Left hindlimb (tissue), 1 donor: ENCODE data around the gene RASIP1.
"Not testable (repeated sequence)": the region's sequence is repeated elsewhere in the genome, so short reads cannot be mapped to it uniquely, and the experiment has no call there.

Experiments used
- DNase-seq: peaks from one replicate; pipeline ENCODE4 v3.0.0-alpha.2; 2018

RASIP1 gene

GRCh38 chr19:48698046-48698445, 42.4 kb downstream of the RASIP1 start:
- DNase-seq: no peak

GRCh38 chr19:48696353-48697010, 43.9 kb downstream of the RASIP1 start:
- no peak for DNase-seq

GRCh38 chr19:48695743-48696352, 44.6 kb downstream of the RASIP1 start, which contains the start of gene FUT2:
FUT2 (plus strand) TSS chr19:48695971; CDS start chr19:48702957, 6,986 bp downstream.
- DNase-seq: no peak

GRCh38 chr19:48693629-48694028, 46.8 kb downstream of the RASIP1 start:
- not testable (repeated sequence) for DNase-seq

GRCh38 chr19:48689449-48689848, 51.0 kb downstream of the RASIP1 start:
- no peak for DNase-seq

- no peak for DNase-seq
Observed at GRCh38 chr19:48687776-48688175, 52.6 kb downstream of the RASIP1 start.

GRCh38 chr19:48686637-48687036, 53.8 kb downstream of the RASIP1 start:
- not testable (repeated sequence) for DNase-seq

- no peak for DNase-seq
Observed at GRCh38 chr19:48686088-48686487, 54.3 kb downstream of the RASIP1 start.

- DNase-seq: no peak
Observed at GRCh38 chr19:48685583-48685982, 54.8 kb downstream of the RASIP1 start.

- DNase-seq: peak; percentile 72
Observed at GRCh38 chr19:48683349-48683748, 57.1 kb downstream of the RASIP1 start.

GRCh38 chr19:48681127-48681470, 59.3 kb downstream of the RASIP1 start:
- no peak for DNase-seq

GRCh38 chr19:48680436-48681126, 59.8 kb downstream of the RASIP1 start:
- DNase-seq: no peak

GRCh38 chr19:48680006-48680405, 60.4 kb downstream of the RASIP1 start:
- not testable (repeated sequence) for DNase-seq

- no peak for DNase-seq
Observed at GRCh38 chr19:48678201-48678600, 62.2 kb downstream of the RASIP1 start.

- DNase-seq: no peak
Observed at GRCh38 chr19:48676887-48677286, 63.5 kb downstream of the RASIP1 start.

- DNase-seq: no peak
Observed at GRCh38 chr19:48676487-48676886, 63.9 kb downstream of the RASIP1 start.

GRCh38 chr19:48674921-48675824, 65.2 kb downstream of the RASIP1 start:
- DNase-seq: peak; percentile 84

GRCh38 chr19:48674216-48674809, 66.1 kb downstream of the RASIP1 start:
- DNase-seq: no peak

- no peak for DNase-seq
Observed at GRCh38 chr19:48673436-48674100, 66.8 kb downstream of the RASIP1 start.

GRCh38 chr19:48672994-48673393, 67.4 kb downstream of the RASIP1 start, which contains the start of gene NTN5:
NTN5 (minus strand) TSS chr19:48673017; CDS start chr19:48670986, 2,031 bp downstream.
- DNase-seq: no peak

- no peak for DNase-seq
Observed at GRCh38 chr19:48671446-48671995, 68.9 kb downstream of the RASIP1 start.
